ENCODE measurements around the gene KNSTRN.

- no peak for TF ChIP-seq CTCF (conservative IDR thresholded peaks at IDR 0.05; ENCODE audit: low read depth, low read length)
- TF ChIP-seq EZH2 (IDR thresholded peaks at IDR 0.05; ENCODE audit: borderline replicate concordance, low read depth, low read length, poor library complexity, severe bottlenecking): no peak
These were observed 25.3 kb upstream of the KNSTRN start for GRCh38 chr15:40357246-40357645.
